ENCODE measurements around the gene POGZ.

POGZ gene

GRCh38 chr1:151459331-151460046 lies at the start of gene POGZ:
Gene POGZ, minus strand, starts transcription at chr1:151459494. Its CDS starts 17,290 bp downstream, at chr1:151442204.
- H3K4me3 ChIP-seq (ENCODE audit: low read depth, low read length): peak within 1 kb of the TSS; percentile 70
- in situ Hi-C loops (cut with HindIII; ENCODE audit: low sequenced_read_pairs): no loop called here
- no peak for TF ChIP-seq CTCF (IDR thresholded peaks at IDR 0.05; ENCODE audit: low read depth, low read length, missing control alignments)
- DNase-seq (ENCODE audit: low read depth): peak; percentile 95

GRCh38 chr1:151508833-151509232 lies 49.5 kb upstream of the POGZ start:
- H3K4me3 ChIP-seq (ENCODE audit: low read depth, low read length): no peak overlapping the region
- no peak for TF ChIP-seq CTCF (IDR thresholded peaks at IDR 0.05; ENCODE audit: low read depth, low read length, missing control alignments)
- no peak for DNase-seq (ENCODE audit: low read depth)
- in situ Hi-C loops (cut with HindIII; ENCODE audit: low sequenced_read_pairs): no loop called here

- no peak for TF ChIP-seq CTCF (IDR thresholded peaks at IDR 0.05; ENCODE audit: low read depth, low read length, missing control alignments)
- in situ Hi-C loops (cut with HindIII; ENCODE audit: low sequenced_read_pairs): no loop called here
- no peak overlapping the region for H3K4me3 ChIP-seq (ENCODE audit: low read depth, low read length)
- DNase-seq (ENCODE audit: low read depth): no peak
Observed at GRCh38 chr1:151504759-151505158, 45.5 kb upstream of the POGZ start.

GRCh38 chr1:151504252-151504651 lies 45.0 kb upstream of the POGZ start:
- H3K4me3 ChIP-seq (ENCODE audit: low read depth, low read length): no peak overlapping the region
- no peak for TF ChIP-seq CTCF (IDR thresholded peaks at IDR 0.05; ENCODE audit: low read depth, low read length, missing control alignments)
- no peak for DNase-seq (ENCODE audit: low read depth)
- in situ Hi-C loops (cut with HindIII; ENCODE audit: low sequenced_read_pairs): no loop called here

GRCh38 chr1:151502859-151503780 lies 43.8 kb upstream of the POGZ start:
- TF ChIP-seq CTCF (IDR thresholded peaks at IDR 0.05; ENCODE audit: low read depth, low read length, missing control alignments): no peak
- in situ Hi-C loops (cut with HindIII; ENCODE audit: low sequenced_read_pairs): no loop called here
- DNase-seq (ENCODE audit: low read depth): no peak
- no peak overlapping the region for H3K4me3 ChIP-seq (ENCODE audit: low read depth, low read length)

- in situ Hi-C loops (cut with HindIII; ENCODE audit: low sequenced_read_pairs): no loop called here
- TF ChIP-seq CTCF (IDR thresholded peaks at IDR 0.05; ENCODE audit: low read depth, low read length, missing control alignments): no peak
- DNase-seq (ENCODE audit: low read depth): no peak
- H3K4me3 ChIP-seq (ENCODE audit: low read depth, low read length): no peak overlapping the region
Observed at GRCh38 chr1:151502035-151502700, 42.9 kb upstream of the POGZ start.

All from astrocyte of the cerebellum (primary cell).